OCI-M2 (cell line): ENCODE measurements around the gene FXYD6.

ENCODE experiments used
- DNase-seq: peaks from one replicate; lab custom pipeline; 2025; ENCODE audit not compliant: unreplicated experiment; lab: John Stamatoyannopoulos, UW

The FXYD6 gene

DNA sequence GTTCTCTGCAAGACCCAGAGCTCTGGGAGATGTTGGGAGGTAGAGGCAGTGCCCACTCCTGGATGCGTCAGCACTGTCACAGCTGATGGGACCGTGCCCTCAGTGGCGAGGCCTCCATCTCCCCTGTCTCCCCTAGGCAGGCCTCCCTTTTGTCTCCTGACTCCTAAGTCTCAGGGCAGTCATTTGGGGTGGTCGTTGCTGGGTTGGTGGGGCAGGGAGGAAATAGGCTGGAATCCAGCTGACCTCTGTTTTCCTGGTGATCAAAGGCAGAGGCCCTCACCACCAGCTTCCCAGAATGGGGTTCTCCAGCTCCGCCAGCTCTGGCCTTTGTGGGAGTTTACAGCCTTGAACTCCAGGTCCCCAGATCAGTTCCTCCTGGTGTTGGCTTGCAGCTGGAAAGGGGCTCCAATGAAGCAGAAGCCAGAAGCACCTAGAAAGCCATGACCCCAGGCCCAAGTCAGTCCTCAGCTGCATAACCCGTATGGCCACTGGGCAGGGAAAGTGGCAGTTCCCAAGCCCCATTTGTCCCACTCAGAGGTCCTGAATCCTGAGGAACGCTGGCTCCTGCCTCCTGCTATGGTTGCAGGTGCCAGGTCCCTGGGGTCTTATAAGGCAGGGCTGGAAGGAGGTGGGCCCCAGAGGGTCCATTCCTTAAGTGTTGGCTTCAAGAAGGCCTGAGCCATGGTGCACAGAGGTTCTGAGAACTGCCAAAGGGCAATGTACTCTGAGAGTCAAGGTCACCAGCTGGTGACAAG, 44.6 kb downstream of the FXYD6 start:
- DNase-seq, result no peak

- DNase-seq, result no peak
Observed at GRCh38 chr11:117830674-117831351, 45.6 kb downstream of the FXYD6 start.

- no peak for DNase-seq
Observed at GRCh38 chr11:117830072-117830471, 46.4 kb downstream of the FXYD6 start.

DNA sequence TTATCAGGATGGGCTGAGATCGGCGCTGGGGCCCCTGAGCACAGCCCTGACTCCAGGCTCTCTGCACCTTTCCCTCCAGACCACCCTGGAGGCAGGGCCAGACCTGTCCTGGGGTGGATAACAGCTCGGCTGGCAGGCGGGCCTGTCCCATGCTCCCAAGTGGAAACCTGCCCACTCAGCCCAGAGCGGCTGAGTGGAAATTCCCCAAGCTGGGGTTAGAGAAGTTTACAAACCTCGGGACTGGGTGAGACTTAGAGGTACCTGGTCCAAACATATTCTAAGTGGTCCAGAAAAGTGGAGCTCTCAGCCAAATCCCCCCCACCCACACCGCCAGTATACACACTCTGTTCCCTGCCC, 47.1 kb downstream of the FXYD6 start:
- no peak for DNase-seq

DNA sequence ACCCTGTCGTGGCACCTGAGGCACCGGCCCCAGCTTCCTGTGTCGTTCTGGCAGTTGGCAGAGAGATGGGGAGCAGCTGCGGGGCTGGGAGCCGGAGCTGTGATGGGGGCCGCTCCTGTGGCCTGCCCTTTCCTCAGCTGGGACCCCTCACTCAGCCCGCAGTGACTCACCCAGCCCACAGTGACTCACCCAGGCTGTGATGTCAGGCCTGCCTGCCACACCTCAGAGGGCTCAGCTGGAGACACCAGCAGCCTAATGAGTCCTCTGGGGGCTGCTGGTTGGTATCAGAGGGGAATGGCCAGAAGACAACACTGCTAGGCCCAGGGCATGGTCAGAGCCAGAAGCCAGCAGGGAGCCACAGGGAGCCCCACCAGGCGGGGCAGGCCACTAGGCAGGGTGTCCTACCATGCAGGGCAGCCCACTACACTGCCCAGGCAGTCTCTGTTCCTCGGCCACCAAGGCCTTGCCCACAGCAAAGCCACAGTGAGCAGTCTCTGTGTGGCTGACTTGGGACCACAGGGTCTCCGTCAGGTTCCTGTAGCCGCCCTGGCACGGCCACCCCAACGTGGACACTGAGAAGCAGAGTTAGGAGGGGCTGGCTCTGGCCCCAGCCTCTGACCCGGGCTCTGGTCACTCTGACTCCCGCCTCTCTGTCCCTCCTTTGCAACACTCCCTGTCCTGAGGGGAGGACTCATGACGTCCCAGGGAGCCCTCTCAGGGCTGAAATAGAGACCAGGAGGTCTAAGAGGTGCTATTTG, 47.7 kb downstream of the FXYD6 start:
- no peak for DNase-seq

DNA sequence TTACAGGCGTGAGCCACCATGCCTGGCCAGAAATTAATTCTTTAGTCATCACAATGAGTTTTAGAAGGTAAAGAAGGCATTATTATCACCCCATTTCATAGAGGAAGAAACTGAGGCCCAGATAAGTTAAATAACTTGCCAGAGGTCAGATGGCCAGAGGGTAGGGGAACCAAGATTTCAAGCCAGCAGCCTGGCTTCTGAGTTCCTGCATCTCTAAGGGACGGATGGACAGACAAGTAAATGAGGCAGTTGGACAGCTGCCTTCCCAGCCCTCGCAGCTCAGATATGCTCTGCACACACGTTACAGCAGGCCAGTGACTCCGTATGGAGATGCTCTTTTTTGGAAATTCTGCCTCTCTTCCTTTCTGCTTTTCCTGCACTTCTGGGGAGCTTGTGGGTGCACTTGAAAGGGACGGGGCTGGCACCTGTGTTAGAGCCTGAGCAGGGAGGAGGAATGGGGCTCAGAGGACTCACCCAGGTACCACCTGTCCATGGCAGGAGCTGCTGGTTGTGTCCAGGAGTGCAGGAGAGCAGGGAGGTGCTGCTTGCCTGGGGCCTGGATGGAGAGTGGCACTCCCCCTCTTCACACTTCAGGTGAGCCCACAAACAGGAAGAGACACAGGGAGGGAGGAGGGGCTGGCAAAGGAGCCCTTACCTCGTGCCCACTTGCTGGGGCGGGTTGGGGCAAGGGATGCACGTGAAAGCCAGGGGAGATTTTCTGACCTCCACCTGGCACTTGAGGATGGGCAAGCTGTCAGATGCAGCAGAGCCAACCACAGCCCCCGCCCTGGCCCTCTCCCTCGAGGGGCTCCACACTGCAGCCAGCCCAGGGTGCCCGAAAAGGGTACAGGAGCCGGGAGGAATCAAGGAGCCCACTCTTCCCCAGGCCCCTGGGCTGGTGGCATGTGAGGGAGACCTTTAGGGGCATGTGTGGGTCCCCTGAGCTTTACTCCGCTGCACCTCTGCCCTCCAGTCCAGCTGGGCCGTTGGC, 48.6 kb downstream of the FXYD6 start:
- no peak for DNase-seq

GRCh38 chr11:117826832-117827231, 49.6 kb downstream of the FXYD6 start:
- no peak for DNase-seq

GRCh38 chr11:117826190-117826570, 50.3 kb downstream of the FXYD6 start:
- DNase-seq, result no peak

DNA sequence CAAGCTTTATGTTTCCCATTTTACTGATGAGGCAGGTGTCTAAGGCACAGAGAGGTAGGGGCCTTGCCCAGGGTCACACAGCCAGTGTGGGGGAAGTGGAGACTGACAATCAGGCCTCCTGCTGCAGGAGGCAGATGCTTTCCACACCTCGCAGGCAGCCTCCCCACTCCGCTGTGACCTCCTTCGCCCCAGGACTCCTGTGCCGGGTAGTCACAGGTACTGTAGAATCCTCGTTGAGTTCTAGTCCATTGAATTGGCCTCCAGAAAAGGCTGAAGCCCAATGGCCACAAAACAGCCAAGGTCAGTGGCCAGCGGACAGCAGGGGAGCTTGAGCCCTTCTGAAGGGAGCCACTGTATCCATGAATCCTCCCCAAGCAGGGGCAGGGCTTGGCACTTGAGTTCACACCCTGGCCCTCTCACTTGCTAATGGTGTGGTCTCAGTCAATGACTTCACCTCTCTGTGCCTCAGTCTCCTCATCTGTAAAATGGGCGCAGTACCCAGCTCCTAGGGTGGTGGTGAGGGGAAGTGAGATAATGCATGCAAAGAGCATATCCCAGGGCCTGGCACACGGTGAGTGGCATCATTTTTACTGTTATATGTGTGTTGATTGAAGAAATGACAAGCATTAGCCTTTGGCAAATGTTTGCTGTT, 50.8 kb downstream of the FXYD6 start:
- DNase-seq, result no peak

DNA sequence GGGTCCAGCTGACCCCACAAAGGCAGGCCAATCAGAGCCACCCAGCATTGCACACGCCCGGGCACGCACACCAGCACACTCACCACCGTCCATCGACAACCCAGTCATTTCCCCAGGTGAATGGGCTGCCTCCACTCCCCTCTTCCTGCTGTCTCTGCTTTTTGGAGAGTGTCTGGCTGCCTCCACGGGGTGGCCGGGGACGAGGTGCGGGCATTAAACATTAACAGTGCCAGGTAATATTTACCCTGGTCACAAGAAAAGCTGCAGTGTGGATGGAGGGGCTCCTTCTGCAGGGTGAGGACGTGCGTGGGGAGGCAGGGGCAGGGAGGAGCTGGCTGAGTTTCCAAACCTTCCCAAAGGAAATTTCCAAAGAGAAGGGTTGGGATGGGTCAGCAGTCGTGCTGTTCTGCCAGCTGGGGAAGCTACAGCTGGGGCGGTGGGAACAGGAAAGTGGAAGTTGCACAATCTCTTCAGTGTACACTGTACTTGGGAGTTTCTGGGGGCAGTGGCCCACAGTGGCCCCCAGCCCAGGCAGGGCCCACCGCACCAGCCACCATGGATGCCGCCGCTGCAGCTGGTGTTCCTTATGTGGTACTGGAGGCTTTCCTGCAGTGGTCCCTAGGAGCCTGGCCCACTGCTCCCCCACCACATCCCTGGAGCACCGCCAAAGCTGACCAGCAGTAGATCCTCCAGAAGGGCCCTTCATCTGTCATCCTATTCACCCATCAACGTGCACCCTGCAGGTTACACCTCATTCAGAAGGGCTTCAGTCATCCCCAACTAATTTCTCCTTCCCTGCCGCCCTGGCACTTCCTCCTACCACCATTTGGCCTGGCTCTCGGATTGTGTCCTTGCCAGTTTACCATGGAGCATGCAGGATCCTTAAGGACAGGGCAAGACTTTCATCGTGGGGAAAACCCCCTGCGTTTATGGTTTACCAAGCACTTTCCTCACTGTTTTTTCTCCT, 51.6 kb downstream of the FXYD6 start, which contains the start of gene FXYD2:
Gene FXYD2 (minus strand): TSS at position 174 of the 967 bp plus-strand sequence. CDS start 66 bp downstream, at position 108.
- no peak for DNase-seq

DNA sequence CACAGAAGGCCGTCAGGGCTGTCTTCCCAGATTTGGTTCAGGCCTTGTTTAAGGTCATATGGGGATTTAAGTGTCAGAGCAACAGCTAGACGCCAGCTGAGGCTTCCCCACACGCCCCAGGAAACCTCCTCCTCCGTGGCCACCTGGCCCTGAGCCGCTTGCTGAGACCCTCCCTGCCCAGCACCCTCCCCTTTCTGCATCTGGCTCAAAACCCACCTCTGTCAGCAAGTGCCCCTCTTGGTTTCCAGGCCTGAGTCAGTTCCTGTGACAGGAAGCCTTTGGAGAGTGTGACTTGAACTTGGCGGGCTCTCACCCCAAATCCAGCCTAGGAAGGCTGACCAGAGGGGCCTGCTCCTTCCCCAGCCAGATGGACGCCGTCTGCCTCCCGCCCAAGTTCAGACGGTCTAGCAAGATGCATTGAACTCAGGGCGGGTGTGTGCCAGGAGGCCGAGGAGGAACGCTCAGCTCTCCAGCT, 52.5 kb downstream of the FXYD6 start:
- DNase-seq, result no peak

- no peak for DNase-seq
Observed at GRCh38 chr11:117823294-117823945, 53.0 kb downstream of the FXYD6 start.

DNA sequence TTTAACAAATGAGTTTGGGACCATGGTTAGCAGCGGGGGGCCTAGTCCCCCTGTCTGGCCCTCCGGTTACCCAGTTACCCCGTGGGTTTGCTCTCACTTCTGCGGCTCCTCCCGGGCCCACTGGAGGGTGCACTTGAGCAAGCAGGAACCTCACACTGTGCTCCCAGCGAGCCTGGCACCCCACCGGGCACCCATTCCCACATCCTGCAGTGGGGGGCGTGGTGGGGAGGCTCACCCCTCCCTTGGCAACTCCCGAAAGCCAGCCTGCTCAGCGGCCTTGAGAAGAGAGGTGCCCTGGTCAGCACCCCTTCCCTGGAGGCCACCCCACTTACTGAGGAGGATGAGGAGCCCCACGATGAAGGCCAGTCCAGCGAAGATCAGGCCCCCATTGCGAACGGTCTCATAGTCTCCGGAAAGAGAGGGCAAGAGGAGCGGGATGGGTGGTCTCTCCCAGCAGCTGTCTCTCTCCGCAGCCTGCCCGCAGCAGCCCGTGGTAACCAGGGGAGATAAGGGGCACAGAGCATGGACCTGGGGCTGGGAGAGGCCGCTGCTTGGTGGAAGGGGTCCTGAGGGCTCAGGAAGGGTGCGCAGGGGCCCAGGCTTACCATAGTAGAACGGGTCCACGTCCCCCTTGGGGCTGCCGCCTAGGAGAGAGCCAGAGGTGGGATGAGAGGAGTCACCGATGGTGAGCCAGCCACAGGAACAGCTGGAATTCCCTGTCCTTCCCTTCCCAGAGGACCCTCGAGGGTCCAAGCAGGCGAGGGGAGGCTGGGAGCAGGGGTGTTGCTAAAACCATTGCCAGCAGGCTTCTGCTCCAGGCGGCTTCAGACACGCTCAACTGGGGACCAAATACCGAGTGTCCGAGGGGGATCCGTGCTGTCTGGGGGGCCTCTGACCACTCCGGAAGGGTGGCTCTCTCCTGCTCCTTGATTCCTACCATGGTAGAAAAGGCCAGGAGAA, 54.1 kb downstream of the FXYD6 start:
- DNase-seq, result no peak

- no peak for DNase-seq
Observed at GRCh38 chr11:117821431-117821830, 55.0 kb downstream of the FXYD6 start.

- DNase-seq, result no peak
Observed at GRCh38 chr11:117820516-117820915, 55.9 kb downstream of the FXYD6 start.

DNA sequence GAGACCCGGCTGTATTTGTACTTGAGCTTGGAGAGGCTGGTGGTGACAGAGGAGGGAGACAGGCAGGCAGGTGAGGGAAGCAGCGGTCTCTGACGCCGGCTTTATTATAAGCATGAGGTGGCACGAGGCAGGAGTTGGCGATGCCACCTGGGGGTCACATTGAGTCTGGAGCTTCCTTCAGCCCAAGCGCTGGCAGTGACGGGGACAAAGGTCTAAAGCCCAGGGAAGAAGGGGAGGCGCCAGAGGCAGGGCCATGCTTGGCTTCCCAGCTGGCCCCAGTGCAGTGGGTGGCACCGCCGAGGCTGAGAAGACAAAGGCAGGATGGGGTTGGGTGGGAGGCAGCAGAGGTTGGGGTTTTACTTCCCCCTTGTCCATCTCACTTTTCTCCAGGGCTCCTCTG, 56.4 kb downstream of the FXYD6 start:
- no peak for DNase-seq
